ENCODE results near the gene SOHLH1.
A peak's percentile ranks its signal among the peaks of the same experiment; 100 is the strongest.

Gene SOHLH1

DNA sequence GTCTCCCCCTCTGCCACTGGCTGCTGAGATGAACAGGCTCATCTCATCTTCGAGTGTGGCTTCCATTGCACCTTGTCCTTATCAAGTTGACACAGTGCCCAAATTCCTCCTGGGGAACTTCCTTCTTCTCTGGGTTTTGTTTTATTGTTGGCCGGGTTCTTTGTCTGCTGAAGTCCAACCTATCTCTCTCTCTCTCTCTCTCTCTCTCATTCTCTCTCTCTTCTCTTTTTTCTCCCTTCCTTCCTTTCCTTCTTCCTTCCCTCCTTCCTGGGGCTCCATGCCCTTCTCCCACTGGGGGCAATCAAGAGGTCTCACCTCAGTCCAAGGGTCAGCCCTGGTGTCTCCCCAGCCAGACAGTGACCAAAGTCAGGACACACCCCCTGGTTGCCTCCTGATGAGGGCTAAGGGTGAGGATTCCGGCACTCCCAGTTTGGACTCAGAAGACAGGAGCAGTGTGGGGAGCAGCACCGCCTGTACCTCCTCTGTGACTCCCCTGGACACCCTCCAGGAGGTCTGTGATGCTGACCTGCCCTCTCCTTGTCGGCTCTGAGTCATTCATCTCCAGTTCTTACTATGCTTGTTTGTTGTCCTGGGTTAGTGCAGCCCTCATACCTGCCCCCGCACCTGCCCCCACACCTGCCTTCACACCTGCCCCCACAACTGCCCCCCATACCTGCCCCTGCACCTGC, 33.4 kb upstream of the SOHLH1 start:
- intact Hi-C loops (cut with DNase I): no loop called here

DNA sequence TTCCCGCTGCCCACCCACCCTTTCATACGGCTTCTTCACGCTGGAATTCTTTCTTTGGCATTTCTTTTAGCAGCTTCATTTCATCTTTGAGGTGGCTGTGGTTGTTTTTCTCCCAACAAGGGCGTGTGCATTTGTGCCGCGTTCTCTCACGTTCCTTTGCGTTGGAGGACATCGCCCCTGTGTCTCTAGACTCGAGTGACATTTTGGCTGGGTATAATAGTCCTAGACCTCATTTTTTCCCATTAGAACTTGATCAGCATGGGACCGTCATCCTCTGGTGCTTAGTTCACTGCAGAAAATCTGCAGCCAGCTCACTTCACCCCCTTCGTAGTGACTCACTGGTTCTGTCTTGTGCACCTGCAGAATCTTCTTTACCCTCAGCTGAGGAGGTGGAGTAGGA, 32.2 kb upstream of the SOHLH1 start:
- intact Hi-C loops (cut with DNase I): no loop called here
- no peak for DNase-seq

More for the DNA sequence above, 33.4 kb upstream of the SOHLH1 start:
- DNase-seq: no peak

DNA sequence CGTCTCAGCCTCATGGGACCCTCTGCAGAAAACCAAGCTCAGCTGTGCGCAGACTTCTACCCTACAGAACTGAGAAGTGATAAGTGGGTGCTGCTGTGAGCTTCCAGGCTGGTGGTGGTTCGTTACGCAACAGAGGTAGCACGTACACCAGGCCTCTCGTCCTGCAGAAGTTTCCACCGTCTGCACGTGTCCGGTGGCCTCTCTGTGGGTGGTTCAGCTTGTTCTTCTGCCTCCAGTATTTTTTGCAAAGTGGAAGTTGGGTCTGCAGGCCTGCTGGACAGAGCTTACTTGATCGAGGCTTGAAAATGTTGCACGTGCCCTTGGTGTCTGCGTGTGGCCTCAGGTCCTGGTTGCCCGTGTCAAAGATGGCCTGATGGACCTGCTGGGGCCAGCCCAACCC, 30.2 kb upstream of the SOHLH1 start:
- intact Hi-C loops (cut with DNase I): no loop called here
- peak in 2 of 10 donors; percentile 85 to 92 for DNase-seq

DNA sequence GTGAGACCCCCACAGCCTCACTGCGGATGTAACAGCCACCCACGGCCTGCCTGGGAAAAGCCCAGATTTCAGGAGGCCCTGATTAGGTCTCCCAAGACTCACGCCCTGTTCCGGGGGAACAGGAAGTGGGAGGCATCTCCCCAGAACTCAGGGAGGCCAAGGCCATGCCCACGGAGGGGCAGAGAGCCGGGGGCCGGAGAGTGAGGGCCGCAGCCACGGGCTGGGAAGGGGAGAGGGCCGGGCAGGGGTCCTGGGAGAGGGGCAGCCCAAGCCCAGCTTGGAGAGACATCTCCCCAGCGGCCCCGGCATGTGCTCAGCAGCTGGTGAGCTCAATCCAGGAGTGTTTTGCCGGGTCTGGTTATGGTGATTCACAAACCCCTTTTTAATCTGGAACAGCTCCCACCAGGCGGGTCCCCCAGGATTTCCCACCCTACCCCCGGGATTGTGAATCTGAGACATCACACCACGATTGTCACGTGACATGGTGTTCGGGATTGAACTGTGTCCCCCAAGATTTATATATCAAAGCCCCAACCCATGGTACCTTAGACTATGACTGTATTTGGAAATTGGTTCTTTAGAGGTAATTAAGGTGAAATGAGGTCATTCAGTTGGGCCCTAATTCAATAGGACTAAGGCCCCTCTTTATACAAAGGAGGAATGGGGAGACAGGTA, 29.3 kb upstream of the SOHLH1 start:
- no peak for DNase-seq
- intact Hi-C loops (cut with DNase I): no loop called here

DNA sequence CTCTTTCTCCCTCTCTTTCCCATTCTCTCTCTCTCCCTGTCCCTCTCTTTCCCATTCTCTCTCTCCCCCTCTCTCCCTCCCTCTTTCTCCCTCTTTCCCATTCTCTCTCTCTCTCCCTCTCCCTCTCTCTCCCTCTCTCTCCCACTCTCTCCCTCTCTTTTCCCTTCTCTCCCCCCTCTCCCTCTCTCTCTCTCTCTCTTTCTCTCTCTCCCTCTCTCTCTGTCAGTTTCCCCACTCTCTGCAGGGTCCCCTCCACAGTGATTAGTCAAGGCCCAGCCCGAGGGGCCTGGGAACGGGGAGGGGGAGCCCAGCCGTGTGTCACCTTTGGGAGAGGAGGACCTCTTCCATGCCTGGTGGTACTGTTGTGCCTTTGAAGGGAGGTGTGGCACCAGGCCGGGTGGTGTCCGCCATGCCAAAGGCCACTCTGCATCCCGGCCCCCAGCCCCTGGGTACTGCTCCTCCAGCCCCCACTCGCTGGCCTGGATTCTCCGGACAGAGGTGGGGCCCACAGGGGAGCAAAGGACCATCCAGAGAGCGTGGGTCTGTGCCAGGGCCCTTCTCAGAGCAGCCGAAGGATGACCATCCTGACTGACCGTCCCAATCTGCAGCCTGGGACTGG, 28.1 kb upstream of the SOHLH1 start:
- DNase-seq: no peak
- intact Hi-C loops (cut with DNase I): no loop called here

DNA sequence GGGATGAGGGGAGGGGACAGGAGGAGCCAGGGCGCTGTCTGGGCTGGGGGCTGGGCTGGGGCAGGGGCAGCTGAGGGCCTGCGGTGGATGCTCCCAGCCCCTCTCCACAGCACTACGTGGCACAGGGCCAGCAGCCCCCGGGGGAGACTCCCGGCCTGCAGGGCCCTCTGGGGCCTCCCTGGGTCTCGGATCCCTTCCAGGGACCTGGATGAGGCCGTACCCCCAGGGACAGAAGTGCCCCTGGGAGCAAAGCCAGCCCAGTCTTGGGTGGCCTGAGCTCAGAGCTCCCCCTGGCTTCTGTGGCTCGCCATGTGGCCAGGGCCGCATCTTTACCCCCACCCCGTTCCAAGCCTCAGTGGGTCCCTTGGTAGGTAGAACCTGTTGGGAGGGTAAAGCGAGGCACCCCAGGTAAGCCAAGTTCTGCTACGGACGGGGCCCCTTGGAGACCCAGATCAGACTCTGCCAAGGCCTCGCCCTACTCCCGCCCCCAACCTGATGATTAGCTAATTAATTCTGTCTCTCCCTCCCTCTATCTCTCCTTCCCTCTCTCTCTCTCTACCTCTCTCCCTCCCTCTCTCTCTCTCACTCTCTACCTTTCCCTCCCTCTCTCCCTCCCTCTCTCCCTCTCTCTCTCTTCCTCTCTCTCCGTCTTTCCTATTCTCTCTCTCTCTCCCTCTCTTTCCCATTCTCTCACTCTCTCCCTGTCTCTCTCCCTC, 27.0 kb upstream of the SOHLH1 start:
- intact Hi-C loops (cut with DNase I): no loop called here
- DNase-seq: no peak

DNA sequence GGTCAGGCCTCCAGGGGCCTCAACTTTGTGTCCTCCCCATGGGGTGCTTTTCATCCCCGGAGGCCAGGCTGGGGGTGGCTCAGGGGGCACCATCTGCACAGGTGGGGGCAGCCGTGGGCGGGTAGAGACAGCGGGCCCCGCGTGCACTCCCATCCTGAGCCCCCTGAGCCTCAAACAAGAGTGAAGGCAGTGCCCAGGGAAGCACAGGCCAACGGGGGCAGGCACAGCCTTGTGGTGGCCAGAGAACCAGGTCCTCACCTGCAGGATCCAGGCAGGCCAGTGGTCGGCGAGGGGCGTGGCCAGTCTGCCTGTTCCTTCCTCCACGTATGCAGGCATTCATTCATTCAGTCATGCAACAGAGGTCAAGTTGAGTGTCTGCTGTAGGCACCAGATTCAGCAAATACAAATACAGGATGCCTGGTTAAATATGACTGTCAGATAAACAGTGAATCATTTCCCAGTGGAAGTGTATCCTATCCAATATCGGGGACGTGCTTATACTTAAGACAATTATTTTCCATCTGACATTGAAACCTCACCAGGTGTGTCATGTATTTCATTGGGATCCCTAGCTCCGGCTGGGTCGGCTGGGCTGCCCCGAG, 25.0 kb upstream of the SOHLH1 start:
- intact Hi-C loops (cut with DNase I): no loop called here
- no peak for DNase-seq

DNA sequence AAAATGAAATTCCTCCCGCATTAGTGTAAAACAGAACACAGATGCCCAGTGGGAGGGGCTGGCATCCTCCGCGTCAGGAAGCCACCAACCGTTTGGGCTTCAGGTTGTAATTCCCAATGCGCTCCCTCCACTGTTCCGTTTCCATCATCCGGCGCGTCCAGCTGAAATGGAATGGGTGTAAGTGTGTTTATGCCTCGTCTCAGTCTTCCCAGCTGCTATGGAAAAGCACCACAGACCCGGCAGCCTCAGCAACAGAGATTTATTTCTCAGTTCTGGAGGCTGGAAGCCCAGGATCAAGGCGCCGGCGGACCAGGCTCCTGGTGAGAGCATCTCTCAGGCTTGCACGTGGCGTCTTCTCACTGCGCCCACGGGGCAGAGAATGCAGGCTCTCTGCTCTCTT, 23.1 kb upstream of the SOHLH1 start:
- peak in 8 of 10 donors; percentile 46 to 95 (median 70) for DNase-seq
- intact Hi-C loops (cut with DNase I): no loop called here

DNA sequence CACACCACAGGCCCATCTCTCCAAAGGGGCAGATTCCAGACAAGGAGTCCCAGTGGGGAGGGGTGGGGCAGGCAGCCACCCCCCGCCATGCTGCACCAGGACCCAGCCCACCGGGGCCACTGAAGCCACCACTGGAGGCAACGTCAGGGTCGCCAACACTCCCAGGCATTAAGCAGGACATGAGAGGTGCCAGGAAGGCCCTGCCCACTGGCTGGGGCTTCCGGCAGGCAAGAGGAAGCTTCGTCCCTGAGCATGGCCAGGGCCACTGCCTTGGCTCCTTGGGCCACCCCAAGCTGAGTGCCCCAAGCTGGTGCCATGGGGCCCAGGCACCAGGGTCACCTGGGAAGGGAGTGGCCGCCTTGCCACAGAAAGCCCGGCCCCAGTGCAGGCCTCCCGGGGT, 20.2 kb upstream of the SOHLH1 start:
- intact Hi-C loops (cut with DNase I): no loop called here
- no peak for DNase-seq

DNA sequence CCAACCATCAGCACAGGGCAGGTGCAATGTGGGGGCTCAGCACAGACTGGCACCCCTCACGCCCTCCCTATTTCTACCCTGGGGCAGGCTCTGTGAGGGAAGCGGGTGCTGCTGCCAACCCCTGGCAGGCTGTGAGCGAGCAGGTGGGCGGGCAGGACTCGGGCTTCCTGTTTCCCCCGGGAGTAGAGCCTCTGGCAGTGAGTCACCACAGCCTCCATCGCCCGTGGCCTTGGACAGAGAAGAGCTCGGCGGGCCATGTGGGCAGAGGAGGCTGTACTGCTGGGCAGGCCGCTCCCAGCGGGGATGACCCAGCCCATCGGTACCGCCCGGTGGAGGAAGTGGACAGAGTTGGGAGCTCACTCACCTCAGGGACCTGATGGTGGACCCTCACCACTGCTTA, 19.3 kb upstream of the SOHLH1 start:
- peak in 8 of 10 donors; percentile 67 to 98 (median 83) for DNase-seq
- intact Hi-C loops (cut with DNase I): no loop called here

DNA sequence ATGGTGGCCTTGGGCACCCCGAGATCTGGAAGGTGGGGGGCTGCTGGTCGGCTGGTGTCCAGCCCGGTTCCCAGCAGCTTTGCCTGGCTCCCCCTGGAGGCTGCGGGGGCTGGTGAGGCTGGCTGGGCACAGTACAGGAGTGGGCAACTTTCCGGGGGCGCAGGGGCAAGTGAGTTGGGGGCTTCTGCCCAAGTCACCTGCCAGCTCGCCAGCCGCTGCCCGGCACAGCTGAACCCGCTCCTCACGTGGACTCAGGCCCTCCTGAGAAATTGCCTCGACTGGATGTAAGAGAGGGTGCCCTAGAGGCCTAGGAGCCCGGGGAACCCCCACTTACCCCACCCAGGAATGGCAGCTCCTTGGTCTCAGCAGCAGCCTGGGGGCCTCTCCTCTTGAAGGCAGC, 18.1 kb upstream of the SOHLH1 start:
- no peak for DNase-seq
- intact Hi-C loops (cut with DNase I): no loop called here

DNA sequence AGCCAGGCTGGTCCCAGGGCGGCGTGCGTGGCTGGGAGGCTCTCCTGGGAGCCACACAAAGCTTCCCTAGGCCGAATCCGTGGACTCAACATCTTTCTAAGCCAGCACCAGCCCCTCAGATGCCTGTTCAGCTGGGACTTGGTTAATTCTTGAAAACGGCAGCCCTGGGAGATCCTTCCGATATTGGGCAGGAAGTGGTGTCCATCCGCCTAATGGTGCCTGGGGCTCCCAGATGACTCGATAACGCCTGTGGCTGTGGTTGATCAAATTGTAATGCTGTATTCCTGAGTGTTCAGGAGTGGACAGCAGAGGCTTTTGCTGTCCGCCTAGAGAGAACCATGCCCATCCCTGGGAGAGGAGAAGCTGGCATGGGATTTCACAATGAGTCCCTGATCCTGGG, 16.8 kb upstream of the SOHLH1 start:
- DNase-seq: no peak
- intact Hi-C loops (cut with DNase I): no loop called here

DNA sequence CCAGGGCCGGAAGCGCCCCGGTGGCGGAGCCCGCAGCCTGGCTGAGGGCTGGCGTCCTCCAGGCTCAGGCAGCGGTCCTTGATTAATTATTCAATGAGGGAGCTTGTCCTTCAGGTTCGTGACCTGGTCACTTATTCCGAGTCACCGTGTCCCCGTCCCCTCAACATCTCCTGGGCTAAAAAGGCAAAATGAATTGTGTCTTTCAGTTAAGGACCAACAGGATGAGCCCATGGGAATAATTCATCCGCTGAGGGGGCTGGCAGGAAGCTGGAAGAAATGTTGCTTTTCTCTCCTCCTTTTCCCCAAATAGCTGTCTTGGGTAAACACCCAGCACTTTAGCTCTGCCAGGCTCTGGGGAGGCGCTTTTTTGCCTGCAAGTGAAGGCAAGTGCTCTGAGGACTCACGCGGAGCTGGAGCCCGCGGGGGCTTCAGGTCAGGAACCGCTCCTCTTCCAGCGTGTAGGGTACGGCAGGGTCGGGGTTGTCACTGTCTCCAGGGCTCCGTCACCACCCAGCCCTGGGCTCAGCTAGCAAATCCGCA, 15.8 kb upstream of the SOHLH1 start:
- intact Hi-C loops (cut with DNase I): no loop called here
- DNase-seq: peak in 2 of 10 donors; percentile 33 to 48

DNA sequence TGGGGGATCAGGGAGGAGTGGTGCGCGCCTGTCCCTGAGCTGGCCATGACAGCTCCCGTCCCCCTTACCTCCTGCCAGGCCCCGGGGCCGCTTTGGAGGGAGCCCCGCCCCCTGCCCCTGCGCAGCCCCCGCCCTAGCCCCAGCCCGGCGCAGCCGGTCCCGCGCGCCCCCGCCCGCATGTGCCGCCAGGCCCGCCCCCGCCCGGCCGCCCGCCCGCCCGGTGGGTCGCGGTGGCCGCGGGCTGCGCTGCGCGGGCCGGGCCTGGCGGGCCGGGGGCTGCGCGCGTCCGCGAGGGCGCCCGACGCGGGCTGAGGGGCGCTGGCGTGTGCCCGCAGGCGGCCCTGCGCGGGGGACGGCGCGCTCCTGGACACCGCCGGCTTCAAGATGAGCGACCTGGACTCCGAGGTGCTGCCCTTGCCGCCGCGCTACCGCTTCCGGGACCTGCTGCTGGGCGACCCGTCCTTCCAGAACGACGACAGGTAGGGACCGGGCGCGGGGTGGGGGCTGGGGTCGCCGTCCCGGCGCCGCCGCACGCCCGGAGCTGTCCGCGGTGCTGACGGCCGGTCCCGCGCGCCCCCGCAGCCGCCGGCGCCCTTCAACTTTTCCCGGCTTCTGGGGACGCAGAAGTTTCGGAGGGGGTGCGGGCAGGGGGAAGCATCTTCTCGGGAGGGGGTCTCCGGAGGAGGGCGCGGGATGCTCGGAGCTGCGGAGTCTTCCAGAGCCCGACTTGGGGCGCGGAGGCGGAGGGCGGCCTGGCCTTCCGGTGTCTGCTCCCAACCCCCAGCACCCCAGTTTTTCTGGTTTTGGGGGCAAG, 15.2 kb upstream of the SOHLH1 start:
- intact Hi-C loops (cut with DNase I): no loop called here
- DNase-seq: no peak

DNA sequence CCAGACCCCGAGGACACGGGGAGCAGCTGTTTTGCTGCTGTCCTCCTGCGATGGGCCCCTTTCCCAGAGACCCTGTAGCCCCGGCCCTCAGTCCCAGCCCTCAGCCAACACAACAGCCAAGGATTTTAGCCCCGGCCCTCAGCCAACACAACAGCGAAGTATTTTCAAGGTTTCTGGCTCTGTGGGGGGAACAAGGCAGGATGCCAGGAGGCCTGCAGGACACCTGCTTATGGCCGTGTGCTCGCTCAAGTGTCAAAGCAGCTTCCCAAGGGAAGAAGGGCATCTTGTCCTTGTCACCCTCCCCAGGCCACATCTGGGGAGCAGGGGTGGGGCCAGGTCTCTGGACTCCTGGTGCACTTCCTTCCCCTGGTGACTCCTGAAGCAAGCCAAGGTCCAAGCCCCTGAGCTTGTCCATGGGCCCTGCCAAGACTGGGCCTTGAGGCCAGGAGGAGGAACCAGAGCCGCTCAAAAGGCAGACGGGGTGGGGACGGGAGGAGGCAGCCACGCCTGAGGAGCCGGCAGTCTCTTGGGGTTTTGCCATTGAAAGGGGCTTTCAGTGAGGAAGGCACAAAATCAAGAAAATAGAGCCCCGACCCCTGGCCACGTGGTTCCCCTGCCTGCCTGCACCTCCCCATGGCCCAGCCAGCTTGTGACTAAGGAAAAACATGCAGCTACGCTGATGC, 13.5 kb upstream of the SOHLH1 start:
- intact Hi-C loops (cut with DNase I): no loop called here
- no peak for DNase-seq

DNA sequence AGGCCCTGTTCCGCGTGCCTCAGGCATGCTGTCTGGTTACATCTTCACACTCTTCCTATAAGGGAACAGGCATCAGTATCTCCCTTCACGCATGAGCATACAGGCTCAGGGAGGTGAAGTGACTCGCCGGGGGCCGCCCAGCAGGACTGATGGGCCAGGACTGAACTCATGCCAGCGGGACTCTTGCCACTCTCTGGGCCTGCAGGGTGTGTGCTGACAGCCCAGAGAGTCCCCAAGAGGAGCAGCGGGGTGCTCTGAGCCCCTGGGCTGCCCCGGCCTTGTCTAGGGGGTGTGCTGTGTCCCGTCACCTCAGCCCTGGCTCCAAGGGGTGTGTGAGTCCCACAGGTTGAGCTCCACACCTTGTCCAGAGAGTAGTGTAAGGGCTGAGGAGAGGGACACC, 12.6 kb upstream of the SOHLH1 start:
- no peak for DNase-seq
- intact Hi-C loops (cut with DNase I): no loop called here

DNA sequence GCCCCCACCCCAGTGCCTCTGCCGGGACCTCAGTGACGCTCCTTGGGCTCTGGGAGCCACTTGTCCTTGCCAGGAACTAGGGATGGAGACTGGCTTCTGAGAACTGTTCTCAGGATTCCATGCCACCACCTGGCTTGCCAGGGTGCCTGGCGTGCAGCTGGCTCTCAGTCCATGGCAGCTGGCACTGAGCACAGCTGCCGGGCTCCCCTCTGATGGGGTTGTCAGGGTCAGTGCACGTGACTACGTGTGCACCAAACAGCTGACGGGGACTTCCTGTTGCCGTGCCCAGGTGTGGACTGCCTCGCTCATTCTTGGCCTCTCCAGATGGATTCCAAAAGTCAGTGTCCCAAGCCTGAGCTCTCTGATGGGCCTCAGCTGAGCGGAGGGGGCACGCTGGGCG, 12.1 kb upstream of the SOHLH1 start:
- DNase-seq: no peak
- intact Hi-C loops (cut with DNase I): no loop called here

DNA sequence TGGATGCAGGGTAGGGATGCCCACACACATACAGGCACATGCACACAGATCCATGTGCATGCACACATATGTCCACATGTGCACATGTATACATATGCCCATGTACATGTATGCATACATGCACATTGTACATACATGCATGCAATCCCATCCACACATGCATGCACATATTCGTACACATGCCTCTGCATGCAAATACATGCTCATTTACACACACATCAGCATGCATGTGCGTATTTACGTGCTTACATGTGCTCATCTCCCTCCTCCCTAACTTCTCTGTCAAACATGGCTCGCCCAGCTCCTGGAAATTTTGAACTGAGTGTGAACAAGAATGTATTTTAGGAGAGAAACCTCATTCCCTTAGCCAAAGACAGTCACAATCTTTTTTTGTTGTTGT, 8.9 kb upstream of the SOHLH1 start:
- intact Hi-C loops (cut with DNase I): no loop called here

More for the DNA sequence above, 8.9 kb upstream of the SOHLH1 start:
- DNase-seq: no peak

Data from posterior cingulate gyrus (tissue), 11 donors.